ENCODE measurements around the gene SYTL1. TPM values are rescaled to one million over a fixed set of nuclear protein-coding genes. Genes with fewer than 3 reads are reported as not detected.

SYTL1 gene
- total RNA-seq, 4 donors from 2014 or later, result 0.81 to 4.8 (median 2.7) TPM

DNA sequence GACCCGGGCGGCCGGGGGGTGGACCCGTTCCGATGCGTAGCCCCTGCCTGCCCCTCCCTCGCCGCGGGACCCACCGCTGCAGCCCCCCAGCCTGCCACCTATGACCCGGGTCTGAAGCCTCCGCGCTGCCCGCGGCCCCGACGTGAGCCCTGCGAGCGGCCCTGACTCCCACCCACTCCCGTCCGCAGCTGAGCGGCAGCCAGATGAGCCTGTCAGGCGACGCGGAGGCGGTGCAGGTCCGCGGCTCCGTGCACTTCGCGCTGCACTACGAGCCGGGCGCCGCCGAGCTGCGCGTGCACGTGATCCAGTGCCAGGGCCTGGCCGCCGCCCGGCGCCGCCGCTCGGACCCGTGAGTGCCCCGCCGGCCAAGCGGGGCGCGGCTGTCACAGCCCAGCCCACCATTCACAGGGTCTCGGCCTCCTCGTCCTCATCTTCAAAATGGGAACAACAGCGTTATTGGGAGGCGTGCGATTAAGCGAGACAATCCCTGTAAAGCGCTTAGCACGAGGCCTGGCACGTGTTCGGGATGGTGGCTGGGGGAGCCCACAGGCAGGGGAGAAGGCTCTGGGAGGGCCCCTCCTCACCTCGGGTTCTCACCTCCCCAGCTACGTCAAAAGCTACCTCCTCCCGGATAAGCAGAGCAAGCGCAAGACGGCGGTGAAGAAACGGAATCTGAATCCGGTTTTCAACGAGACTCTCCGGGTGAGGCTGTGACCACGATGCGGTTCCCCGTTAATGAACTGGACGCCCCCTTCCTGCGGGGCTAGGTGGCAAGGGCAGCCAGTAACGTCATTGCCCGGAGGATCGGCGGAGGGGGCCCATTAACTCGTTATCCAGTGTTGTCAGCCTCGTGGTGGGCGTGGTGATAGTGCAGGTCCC lies 8.2 kb downstream of the SYTL1 start:
- Histone ChIP-seq H3K27me3 (peaks cover 46% of the 10 kb centered on the region), H3K9me3 (no peaks in the 10 kb centered on the region), H3K4me3 (peak overlapping the region; percentile 26 to 53), H3K36me3 (peaks cover 0 to 24% of the 10 kb centered on the region in 2 donors), H3K4me1 (peaks cover 0 to 31% (median 20%) of the 10 kb centered on the region in 3 donors), H3K27ac (peak overlapping the region in 1 of 4 donors; percentile 48)
- TF ChIP-seq POLR2A (IDR thresholded peaks at IDR 0.05) (no peak), POLR2AphosphoS5 (IDR thresholded peaks at IDR 0.05) (peak; percentile 28)
- 7% methylated on average over 22 of the region's 84 CpGs; no CpG with 5 or more reads in 1 of the 2 donors for WGBS, 2 donors (ENCODE audit: low coverage in 1 of 2)
- ATAC-seq, result peak; percentile 80

DNA sequence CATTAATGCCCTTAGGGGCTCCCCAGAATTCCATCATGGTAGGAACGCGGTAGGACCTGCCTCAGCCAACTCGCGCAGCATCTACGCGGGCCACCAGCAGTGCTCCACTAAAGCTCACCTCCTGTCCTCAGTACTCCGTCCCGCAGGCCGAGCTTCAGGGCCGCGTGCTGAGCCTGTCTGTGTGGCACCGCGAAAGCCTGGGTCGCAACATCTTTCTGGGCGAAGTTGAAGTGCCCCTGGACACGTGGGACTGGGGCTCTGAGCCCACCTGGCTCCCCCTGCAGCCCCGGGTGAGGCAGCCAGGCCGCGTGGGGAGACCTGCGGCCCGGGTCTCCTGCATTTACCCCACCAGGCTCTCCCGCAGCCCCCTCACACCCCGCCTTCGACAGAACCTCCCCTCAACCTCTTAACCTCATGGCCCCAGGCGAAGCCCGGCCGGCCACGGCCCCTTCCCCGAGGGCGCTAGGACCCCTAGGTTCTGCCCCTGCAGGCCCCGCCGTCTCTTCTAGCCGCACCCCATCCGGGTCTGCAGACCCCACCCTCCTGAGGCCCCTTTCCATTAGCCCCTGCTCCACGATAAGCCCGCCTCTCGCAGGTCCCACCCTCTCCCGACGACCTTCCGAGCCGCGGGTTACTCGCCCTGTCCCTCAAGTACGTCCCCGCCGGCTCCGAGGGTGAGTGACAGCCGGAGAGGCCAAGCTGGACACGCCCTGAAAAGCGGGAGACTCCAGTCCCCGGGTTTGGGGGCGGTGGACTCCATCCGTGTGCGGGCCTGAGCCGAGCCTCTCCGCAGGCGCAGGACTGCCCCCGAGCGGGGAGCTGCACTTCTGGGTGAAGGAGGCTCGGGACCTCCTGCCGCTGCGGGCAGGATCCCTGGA lies 9.1 kb downstream of the SYTL1 start:
- no CpG with 5 or more reads among the region's 62 CpGs for WGBS, 2 donors (ENCODE audit: low coverage in 1 of 2)
- ATAC-seq, result peak; percentile 50
- Histone ChIP-seq H3K27me3 (peaks cover 46% of the 10 kb centered on the region), H3K9me3 (no peaks in the 10 kb centered on the region), H3K36me3 (peaks cover 0 to 33% of the 10 kb centered on the region in 2 donors), H3K4me3 (peak overlapping the region in 1 of 2 donors; percentile 53), H3K4me1 (peaks cover 0 to 31% (median 20%) of the 10 kb centered on the region in 3 donors), H3K27ac (peak overlapping the region in 3 of 4 donors; percentile 27 to 57 (median 48))
- TF ChIP-seq POLR2A (IDR thresholded peaks at IDR 0.05), result no peak
- no peak for TF ChIP-seq EP300 (IDR thresholded peaks at IDR 0.05)
- TF ChIP-seq, protein P1, sequence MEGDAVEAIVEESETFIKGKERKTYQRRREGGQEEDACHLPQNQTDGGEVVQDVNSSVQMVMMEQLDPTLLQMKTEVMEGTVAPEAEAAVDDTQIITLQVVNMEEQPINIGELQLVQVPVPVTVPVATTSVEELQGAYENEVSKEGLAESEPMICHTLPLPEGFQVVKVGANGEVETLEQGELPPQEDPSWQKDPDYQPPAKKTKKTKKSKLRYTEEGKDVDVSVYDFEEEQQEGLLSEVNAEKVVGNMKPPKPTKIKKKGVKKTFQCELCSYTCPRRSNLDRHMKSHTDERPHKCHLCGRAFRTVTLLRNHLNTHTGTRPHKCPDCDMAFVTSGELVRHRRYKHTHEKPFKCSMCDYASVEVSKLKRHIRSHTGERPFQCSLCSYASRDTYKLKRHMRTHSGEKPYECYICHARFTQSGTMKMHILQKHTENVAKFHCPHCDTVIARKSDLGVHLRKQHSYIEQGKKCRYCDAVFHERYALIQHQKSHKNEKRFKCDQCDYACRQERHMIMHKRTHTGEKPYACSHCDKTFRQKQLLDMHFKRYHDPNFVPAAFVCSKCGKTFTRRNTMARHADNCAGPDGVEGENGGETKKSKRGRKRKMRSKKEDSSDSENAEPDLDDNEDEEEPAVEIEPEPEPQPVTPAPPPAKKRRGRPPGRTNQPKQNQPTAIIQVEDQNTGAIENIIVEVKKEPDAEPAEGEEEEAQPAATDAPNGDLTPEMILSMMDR (IDR thresholded peaks at IDR 0.05), result peak in 1 of 4 experiments; percentile 20
- TF ChIP-seq POLR2AphosphoS5 (IDR thresholded peaks at IDR 0.05), result peak; percentile 32

DNA sequence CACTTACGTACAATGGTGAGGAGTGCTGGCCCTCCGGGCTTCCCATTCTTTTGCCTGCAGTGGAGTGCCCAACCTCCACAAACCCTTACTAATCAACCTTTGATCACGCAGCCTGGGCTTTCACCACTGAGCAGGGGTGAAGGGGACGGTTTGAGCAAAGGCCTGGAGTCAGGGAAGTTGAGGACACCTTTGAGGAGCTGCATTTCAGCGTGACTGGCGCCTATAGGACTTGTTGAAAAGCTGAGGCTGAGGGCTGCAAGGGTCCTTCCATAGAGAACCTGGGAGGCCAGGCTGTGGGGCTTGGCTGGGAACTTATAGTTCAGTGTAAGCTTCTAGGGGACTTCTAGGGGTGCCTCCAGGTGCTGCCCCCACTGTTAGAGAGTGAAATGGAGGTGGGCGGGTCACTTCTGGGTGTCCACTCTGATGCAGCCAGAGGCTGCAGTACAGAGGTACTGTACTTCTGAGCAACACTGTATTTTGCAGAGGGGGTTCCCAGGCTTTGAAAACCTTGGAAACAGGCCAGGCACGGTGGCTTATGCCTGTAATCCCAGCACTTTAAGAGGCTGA lies 9.8 kb downstream of the SYTL1 start:
- Histone ChIP-seq H3K4me1 (peaks cover 0 to 31% (median 20%) of the 10 kb centered on the region in 3 donors), H3K27me3 (peaks cover 44% of the 10 kb centered on the region), H3K4me3 (no peak overlapping the region), H3K27ac (peak overlapping the region in 3 of 4 donors; percentile 27 to 57 (median 48)), H3K9me3 (no peaks in the 10 kb centered on the region), H3K36me3 (peaks cover 0 to 40% of the 10 kb centered on the region in 2 donors)
- ATAC-seq, result no peak
- 10% methylated on average over 2 of the region's 8 CpGs; no CpG with 5 or more reads in 1 of the 2 donors for WGBS, 2 donors (ENCODE audit: low coverage in 1 of 2)
- TF ChIP-seq, protein P1 (IDR thresholded peaks at IDR 0.05), result no peak
- no peak for TF ChIP-seq POLR2A (IDR thresholded peaks at IDR 0.05)
- TF ChIP-seq POLR2AphosphoS5 (IDR thresholded peaks at IDR 0.05), result no peak
- TF ChIP-seq EP300 (IDR thresholded peaks at IDR 0.05), result no peak

DNA sequence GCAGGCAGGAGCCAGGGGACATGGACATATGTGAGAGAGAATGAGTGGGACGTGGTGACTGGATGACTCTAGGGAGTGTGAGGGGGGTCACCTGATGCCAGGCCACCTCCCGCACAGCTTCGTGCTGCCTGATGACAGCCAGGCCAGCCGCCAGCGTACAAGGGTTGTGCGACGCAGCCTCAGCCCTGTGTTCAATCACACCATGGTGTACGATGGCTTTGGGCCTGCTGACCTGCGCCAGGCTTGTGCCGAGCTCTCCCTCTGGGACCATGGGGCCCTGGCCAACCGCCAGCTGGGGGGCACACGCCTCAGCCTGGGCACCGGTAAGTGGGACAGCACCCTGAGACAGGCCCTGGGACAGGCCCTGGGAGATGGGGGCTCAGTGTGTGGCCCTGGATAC lies 11.3 kb downstream of the SYTL1 start:
- H3K9me3 ChIP-seq, result no peaks in the 10 kb centered on the region
- no peak for ATAC-seq
- H3K4me1 ChIP-seq, result peaks cover 0 to 45% (median 23%) of the 10 kb centered on the region in 3 donors
- TF ChIP-seq EP300 (IDR thresholded peaks at IDR 0.05) (no peak), POLR2A (IDR thresholded peaks at IDR 0.05) (no peak), POLR2AphosphoS5 (IDR thresholded peaks at IDR 0.05) (no peak)
- TF ChIP-seq, protein P1 (IDR thresholded peaks at IDR 0.05), result no peak
- H3K27ac ChIP-seq, result no peak overlapping the region
- H3K36me3 ChIP-seq, result peaks cover 0 to 56% of the 10 kb centered on the region in 2 donors
- 100% methylated on average over 3 of the region's 13 CpGs; no CpG with 5 or more reads in 1 of the 2 donors for WGBS, 2 donors (ENCODE audit: low coverage in 1 of 2)
- no peak overlapping the region for H3K4me3 ChIP-seq
- peaks cover 29% of the 10 kb centered on the region for H3K27me3 ChIP-seq
